HG02852 (cell line): ENCODE results near the gene EDAR.

ENCODE experiments used
- ATAC-seq: cut with Tn5 transposase; IDR thresholded peaks from one replicate; pipeline ENCODE4 v1.9.1; 2021; ENCODE audit warnings: mild to moderate bottlenecking, moderate library complexity; ENCODE audit not compliant: unreplicated experiment

Gene EDAR

DNA sequence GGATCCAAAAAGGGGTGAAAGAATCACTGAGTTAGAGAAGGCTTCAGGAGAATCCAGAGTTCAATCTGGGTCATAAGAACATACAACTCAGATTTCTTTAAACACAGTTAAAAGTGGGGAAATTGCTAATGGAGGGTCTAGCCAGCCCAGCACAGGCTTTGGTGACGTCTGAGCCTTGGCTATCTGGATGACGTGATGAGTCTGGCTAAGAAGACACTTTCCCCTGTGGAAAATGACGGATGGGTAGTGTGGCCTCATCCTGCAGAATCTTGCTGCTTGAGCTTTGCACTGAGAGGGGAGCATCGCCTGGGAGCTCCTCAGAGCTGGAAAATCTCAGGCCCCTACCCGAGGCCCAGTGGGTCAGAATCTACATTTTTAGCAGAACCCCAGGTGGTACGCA, 19.2 kb downstream of the EDAR start:
- ATAC-seq, result no peak

DNA sequence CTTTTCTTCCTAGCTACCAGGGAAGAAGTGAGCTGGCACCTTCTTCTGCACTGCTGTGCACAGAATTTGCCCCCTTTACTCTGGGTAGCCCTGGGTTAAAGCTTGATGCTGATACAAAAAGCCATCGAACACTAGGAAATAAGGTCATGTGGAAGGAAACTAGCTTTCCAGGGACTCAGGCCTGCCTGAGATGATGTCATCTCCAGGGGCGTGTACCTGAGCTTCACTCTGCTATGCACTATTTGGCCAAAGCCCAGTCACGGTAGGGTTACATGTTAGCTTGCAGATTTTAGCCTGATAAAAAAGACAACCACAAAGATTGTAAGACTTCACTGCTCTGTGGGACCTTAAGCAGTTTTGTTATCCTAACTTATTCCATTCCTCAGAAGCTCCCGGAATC, 20.4 kb downstream of the EDAR start:
- no peak for ATAC-seq

DNA sequence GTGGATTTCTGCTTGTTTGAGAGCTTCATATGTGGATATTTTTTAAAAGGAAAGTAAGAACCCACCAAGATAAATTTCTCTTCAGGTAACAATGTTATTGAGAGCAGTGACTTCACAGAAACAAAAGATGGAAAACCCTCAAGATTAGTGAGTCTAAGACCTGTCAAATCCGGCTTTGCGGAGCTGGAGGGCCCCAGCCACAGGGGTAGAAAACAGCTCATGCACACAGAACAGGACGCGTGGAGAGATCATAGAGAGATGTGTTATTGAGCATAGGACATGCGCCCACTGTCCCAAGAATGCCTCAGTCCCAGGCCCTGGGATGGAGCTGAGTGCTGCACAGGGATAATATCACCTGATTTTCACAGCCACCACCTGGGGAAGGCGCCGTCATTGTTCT, 21.3 kb downstream of the EDAR start:
- ATAC-seq, result no peak

DNA sequence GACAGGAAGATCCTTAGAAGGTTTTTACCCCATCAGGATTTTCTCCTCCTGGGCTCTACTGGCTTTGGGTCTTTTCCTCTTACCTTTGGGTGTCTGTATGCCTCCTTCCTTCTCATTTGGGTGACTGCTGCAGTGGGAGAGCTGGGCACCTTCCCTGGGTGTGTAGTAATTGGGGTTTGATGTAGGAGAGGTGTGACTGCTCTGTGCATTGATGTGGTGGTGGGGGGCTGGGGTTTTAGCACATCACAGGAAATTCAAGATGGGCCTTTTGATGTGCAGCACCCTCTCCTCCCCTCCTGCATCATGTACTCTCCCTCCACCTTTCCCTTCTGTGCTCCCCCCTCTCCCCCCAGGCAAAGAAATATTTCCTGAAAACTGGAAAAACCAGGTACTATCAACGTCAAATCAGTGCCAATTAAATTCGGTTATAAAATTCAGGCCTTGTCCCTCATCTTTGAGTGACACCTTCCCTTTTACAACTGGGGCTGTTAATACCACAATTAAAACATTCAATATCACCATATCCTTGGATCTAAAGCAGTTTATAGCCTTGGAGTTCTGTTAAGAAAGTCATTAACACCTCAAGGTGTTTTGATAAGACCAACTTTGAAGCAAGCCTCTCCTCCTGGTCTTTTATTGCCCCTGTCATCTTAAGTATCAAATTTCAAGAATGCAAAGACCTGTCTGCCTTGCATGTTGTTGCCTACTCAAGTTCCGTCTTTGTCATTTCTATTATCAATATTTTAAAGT, 23.3 kb downstream of the EDAR start:
- ATAC-seq, result no peak

DNA sequence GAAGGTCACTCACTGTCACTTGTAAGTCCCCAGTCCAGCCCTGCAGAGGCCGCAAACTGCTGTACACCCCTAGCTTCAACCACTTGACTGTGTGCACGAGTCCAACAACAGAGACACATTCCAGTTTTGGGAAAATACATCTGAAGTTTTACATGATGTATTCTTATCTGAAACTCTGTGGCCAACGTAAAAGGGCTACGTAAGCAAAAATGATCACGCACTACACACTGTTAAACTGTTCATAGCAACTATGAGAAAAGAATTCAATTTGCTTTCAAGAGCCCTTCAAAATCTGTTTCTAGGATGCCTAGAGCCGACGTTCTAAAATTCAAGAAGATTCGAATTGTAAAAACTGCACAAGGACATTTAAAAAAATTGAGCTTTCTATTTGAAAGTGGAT, 26.0 kb downstream of the EDAR start:
- ATAC-seq, result no peak

DNA sequence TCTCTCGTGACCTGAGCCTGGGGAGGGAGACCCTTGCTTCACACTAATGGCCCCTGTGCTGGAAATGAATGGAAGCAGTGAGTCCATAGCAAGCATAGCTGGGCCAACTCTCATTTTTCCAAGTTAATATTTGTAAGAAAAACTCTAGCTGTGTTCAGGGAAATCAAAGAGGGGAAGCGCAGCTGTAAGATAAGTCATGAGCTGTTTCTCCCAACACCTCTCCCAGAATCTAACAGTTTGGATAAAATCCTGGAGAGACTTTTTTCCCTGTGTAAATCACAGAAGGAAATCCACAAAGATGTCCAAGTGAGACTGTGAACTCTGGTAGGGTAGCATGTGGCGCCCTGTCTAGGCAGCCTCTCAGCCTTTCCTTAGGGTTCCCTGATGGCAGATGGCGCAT, 27.2 kb downstream of the EDAR start:
- ATAC-seq, result no peak

DNA sequence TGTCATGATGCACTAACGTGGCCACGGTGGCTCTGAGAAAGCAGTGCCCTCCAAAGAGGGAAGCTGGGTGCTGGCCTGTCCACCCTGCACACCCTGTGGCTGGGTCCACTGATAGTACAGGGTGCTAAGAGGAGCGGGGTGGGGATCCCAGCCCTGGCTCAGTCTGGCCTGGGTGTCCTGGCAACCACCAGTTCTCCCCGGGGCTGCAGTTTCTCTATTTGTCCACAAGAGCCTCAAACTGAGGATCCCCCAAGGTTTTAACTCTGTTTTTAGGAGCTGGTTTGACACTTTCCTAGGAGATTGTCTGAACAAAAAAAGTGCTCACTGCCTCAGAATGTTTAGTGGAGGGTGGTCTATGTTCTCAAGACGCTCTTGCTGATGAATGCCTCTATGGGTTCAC, 29.0 kb downstream of the EDAR start:
- ATAC-seq, result no peak

DNA sequence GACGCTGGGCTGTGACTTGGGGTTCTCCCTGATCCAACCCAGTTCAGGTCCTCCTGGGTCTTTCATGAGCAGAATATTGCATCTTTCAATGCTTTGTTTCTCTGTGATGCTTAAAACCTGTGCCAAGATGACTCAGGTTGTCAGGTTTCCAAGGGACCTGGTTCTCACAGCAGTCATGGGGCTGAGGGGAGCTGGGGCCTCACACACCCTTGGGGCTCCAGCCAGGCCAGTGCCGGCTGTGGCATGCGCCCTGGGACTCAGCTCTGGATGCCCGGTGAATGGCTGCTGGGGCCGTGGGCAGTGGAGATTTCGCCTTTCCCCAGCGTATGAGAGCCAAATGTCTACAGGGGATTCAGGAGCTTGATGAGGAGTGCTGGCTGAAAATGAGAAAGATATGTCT, 29.6 kb downstream of the EDAR start:
- ATAC-seq, result no peak

DNA sequence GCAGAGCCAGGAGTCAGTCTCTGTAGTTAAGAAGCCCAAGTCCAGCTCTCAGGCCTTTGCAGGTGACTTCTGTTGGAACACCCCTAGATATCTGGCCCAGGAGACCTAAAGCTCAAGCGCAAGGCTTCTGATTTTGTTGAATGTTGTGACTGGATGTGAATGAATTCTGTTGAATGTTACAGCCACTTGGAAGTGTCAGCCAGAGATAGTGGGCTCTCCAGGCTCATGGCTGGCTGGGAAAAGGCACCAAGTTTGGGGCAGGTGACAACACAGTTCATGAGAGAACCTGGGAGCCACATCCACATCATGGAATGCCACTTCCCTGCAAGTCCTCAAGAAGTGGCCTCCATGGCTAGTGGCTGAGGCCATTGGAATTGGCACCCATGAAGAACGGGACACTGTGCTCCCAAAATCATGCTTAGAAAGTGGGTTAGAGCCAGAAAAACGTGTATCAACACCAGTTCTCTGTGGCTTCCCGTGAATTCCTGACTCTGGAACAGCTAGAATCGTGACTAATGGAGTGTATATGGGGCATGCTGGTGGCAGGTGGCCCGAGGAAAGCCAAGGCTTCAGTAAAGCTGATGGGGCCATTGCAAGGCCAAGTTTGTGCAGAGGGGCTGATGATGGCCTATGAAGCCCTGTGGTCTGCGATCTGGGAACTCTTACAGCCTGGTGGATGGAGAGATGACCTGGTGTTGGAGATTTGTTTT, 30.2 kb downstream of the EDAR start:
- no peak for ATAC-seq

DNA sequence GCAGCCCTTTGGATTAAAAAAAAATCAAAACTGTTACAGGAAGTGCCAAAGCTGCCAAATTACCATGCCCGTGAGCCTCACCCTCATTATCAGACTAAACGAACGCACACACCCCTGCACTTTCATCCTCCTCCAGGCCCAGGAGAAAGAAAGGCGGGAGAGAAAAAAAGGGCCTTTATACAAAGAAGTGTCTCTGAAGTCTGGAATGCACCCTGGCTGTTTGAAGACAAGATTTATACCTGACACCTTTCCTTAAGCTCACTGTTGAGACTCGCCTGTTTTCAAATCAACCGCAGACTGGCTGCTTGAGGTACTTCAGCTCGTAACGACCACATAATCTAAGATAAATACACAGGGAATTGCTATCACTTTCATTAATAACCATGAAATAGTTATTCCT, 31.0 kb downstream of the EDAR start:
- no peak for ATAC-seq

DNA sequence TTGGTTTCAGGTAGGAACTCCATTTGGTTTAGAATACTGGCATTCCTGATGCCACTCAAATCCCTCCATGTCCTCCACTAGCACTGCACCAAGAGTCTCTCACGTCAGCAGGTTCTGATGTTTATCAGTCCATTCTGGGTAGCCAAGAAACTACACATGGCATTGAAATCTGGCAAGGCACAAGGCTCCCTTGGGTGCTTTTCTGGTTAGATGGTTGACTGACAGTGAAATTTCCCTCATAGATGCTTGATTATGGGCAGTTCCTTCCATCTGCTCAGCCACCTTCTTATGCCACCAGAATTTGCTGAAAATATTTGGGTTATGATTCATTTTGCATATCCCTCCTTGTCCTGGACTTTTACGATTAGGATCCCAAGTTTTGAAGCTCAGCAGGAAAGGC, 32.6 kb downstream of the EDAR start:
- ATAC-seq, result no peak

DNA sequence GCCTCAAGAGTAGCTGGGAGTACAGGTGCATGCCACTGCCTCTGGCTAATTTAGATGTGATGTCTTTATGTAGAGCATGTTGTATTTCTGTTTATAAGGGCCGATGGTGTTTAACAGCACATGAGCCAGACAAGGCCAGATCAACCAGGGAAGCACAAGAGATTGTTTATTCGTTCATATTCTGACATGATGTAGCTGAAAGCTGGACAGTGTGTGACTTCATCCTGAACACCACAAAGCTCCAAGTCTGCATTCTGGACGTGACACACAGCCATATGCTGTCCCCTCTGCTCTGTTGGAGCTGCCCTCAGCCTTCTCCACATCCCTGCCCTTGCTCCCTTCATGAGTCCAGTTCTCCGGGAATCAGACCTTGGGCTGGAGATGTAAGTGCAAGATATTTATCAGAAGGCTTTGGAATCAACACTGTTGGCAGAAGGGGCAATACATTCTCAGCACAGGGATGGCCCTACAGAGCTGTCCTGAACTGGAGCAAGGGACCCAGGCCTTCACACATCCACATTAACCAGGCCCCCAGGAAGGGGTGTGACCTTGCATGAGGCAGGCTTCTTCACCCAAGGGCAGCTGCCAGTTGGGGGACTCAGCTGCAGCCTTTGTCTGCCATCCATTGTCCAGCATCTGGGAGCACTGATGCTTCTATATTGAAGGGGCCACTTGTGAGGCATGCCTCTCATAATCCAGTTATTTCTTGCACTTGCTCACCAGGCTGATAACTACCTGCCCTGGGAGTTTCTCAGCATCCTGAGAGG, 38.5 kb downstream of the EDAR start:
- ATAC-seq, result no peak

DNA sequence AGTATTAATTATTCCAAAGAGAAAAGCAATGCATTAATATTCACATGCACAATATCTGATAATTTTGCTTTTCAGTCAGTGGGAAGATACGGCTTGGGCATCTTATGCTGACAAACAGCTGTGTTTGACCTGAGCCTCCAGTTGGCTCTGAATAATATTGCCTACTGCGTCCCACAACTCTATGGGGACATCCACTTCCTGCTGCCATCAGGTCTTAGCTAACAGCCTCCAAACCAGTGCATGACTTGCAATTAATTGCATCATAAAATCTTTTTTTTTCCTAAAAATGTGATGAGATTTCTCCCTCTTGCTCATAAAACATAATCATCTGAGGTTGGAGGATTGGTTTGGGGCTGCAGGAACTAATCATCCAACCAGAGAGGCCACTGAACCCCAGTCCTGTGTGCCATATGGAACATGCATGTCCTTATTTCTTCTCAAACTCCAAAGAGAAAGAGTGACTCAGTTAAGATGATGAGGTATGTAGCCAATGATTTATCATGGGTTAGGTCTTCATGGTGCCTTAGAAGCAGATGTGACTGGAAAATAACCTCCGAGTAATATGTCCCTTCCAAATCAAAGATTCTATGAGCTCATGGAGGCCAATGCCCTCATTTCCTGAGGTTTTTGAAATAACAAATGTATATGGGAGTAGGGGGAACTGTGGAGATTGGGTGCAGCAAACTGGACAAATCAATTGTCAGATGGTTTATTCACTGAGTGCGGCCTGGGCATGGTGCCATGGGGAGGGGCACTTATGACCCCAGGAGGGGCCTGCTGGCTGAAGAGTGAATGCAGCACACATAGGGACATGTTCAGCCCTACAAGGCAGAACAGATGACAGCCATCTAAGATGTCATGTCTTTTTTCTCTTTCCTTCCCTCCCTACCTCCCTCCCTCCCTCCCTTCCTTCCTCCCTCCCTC, 39.4 kb downstream of the EDAR start:
- ATAC-seq, result no peak

DNA sequence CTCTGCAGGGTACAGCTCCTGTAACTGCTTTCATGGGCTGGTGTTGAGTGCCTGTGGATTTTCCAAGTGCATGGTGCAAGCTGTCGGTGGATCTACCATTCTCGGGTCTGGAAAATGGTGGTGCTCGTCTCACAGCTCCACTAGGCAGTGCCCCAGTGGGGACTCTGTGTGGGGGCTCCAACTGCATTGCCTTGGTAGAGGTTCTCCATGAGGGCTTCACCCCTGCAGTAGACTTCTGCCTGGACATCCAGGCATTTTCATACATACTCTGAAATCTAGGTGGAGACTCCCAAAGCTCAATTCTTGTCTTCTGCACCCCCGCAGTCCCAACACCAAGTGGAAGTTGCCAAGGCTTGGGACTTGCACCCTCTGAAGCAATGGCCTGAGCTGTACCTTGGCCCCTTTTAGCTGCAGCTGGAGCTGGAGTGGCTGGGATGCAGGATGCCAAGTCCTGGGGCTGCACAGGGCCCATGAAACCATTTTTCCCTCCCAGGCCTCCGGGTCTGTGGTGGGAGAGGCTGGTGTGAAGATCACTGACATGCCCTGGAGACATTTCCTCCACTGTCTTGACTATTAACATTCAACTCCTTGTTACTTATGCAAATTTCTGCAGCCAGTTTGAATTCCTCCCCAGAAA, 41.6 kb downstream of the EDAR start:
- no peak for ATAC-seq

DNA sequence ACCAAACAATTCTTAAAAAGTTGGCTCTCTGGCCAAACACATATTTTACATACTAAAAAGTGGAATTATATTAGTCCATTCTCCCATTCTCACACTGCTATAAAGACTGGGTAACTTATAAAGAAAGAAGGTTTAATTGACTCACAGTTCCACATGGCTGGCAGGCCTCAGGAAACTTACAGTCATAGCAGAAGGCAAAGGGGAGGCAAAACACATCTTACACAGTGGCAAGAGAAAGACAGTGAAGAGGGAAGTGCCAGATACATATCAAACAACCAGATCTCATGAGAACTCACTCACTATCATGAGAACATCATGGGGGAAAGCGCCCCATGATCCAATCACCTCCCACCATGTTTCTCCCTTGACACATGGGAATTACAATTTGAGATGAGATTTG, 42.6 kb downstream of the EDAR start:
- ATAC-seq, result no peak

DNA sequence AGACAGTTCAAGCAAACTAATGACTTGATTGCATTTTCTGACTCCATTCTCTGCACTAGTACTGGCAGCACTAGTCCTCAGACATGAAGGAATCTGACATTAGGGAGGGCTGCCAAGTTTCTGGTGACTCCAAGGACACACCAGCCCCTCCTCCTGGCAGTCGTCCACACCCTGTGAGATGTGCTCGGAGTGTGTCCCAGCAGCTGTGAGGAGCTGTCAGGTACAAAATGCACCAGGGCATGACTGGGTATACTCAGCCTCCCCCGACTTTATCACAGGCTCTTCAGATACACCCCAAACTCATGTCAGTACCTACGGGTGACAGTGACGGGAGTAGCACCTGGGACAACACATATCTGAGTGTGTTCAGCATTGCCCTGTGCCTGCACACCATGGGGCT, 43.1 kb downstream of the EDAR start:
- ATAC-seq, result no peak

DNA sequence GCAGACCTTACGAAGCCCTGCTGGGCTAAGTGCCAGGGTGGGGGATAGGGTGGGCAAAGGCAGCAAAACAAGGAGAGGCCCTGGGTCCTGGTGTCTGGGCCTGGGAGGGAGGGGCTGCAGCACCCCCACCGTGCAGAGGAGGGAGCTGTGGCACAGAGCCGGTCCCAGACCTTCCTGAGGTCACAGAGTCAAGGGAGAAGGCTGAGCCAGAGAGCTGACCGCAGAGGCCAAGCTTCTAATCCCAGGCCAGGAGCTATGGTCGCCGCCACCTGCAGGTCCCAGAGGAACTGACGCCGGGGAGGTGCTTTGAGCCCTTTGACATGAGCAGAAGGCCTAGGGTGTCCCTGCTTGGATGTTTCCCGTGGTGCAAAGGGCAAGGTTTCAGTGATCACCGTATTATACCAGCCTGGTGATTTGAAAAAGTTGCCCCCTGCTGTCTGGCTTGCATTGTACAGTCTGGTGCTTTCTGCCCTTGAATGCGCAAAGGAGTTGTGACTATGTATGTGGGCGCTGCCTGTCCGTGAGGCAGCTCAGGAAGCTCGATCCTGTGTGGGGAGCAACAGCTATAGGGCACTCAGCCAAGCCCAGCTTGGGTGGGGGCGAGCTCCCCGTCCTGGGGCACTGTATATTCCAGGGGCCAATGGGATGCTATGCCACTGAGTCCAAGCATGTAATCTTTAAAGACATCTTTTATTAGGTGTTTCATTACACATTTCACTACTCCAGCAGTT, 44.3 kb downstream of the EDAR start:
- ATAC-seq, result no peak

DNA sequence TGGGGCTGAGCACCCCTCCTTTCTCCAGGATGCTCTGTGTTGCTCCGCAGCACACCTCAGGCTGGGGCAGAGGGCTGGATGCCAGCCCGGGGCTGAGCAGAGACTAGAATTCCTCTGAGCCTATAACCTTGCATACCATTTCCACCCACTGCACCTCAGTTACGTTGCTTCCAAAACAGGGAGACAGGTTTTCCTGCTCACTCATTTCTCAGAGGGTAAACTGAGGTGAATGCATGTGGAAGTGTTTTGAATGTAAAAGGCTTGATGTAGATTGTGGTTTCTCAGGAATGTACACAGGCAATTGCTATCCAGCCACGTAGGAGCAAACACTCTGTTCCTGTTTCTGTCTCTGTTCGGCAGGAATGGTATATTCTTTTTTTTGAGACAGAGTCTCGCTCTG, 45.3 kb downstream of the EDAR start:
- no peak for ATAC-seq

DNA sequence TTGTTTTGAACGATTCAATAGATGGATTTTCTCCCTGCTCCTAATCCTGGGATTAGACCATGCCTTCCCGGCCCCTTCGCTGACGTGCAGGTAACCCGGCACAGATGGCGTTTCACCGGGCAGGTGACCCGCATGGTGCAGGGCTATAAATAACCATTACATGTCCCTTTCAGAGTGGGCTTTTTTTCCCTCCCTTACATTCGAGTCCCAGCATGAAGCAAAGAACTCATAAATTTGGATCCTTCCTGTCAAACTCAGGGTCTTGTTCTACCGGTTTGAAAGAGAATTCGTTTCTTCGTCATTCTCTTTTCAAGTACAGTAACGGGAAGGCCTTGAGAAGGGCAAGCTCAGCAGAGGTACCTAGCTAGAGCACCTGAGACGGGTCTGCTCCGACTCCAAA, 46.1 kb downstream of the EDAR start:
- no peak for ATAC-seq
